DMS79 treated with DMSO at 0.1 percent for 48 hours (cell line): Measurements from ENCODE around the gene DCC.

ENCODE experiments used
- DNase-seq: peaks from one replicate; lab custom pipeline; 2025; lab: John Stamatoyannopoulos, UW

The DCC gene

DNA sequence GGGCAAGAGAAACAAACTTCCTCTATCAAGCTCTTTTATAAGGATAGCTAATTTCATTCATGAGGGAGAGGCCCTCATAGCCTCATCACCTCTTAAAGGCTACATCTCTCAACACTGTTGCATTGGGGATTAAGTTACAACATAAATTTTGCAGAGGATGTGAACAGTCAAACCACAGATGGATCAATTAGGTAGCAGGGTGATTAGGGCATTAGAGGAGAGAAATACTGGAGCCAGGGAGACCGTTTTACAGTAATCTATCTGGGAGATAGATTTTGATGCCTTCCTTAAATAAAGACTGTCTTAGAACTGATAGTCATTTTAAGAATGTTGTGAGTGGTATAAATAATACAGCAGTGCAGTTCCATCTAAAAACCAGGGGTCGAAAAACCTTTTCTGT, 258.9 kb downstream of the DCC start:
- no peak for DNase-seq

DNA sequence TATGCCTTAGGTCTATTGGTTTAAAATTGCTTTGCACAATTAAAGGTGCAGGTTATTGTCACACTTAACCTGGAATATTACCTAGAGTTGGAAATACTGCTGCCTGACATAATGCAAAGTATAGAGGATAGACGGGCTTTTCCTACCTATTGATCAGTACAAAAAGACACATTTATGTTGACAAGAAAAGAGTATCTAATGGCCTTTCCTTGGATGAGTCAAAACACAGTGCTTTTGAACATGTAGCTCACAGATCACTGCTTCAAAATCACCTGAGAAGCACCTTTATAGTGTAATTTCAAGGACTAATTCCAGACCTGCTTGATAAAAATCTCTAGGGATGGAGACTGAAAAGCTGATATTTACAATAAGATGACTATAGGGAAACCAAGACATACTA, 262.8 kb downstream of the DCC start:
- DNase-seq = no peak

DNA sequence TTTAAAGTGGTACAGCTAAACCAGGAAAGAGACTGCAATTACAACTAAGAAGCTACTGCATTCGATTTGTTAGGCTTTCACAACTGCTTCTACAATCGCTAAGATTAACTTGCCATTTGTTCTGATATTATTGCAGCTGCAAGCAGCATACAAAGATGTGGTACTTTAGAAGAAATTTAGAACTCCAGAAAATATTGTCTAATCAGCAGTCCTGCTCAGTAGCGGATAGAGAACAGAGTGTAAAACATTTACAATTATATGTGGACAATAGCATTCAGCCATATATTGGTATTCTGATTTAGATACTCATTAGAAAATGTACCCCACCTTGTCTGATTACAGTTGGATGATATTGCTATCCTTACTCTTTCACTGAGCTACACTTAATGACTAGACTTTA, 265.3 kb downstream of the DCC start:
- no peak for DNase-seq

DNA sequence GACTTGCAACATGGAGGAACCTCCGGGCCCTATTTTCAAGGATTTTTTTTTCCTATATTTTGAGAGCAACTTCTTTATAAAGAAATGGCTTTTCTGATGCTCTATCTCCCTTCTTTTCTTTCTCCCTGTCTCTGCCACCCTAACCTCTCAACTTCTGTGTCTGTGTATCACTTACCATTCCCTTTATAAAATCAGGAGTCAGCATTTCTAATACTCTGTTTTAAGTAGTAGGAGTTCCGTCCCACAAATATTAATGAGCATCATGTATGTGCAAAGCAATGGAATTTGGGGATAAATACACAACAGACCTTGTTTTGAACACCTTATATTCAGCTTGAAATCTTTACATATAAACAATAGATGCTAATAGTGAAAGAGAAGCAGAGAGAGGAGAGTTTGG, 268.0 kb downstream of the DCC start:
- DNase-seq = no peak

DNA sequence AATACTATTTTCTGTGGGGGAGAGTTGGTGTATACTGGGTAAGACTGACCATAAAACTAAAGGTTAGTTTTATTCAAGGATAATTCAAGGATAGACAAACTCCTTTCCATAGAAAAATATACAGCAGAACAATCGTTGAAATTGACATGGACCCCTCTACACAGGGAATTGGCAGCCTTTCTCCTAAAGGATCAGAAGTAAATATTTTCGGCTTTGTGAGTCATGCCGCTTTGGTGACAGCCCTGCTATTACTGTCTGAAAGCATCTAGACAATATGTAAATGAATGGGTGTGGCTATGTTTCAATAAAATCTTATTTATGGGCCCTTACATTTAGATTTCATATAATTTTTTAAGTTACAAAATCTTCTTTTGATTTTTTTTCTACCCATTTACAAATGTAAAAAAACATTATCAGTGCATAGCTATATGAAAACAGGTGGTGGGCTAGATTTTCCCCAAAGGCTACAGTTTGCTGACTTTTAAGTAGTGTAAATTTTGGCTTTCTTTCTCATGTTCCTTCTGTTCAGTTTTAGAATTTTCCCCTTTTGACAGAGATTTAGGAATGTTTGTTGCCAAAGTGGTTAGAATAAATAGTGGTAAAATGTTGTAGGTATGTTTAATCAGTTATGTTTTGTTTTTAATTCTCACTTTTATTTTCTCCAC, 270.6 kb downstream of the DCC start:
- DNase-seq = no peak

DNA sequence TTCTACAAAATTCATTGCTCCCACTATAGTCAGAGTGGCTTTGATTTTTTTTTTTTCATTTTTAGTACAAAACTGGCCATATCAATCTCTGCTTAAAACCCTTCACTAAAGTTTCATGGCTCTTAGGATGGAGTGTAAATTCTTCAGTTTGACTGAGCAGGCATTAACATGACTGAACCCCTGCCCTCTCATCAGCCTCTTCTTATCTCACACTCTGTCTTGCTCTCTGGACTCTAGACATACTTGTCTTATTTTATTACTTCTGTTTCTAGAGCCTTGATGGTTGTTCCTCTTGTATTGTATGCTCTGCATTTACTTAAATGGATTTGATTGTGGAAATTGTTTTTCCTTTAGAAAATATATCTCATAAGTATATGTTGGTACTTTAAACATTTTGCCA, 272.4 kb downstream of the DCC start:
- DNase-seq = no peak

DNA sequence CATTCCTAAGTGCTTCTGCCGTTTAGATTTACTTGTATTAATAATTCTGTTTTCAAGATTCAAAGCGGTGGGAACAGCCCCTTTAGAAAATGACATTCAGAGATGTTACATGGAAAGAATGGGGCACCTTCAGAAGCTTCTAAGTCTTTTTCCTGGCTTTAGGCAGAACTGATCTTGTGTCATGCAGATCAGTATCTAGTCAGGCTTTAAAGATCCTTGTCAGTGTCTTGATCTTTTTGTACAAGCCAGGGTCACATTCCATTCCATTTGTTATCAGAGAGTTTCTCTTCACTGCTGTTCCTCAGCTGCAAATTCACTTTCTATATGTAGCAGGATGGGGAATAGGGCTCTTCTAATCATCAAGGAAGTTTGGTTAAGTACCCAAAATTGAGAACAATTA, 275.3 kb downstream of the DCC start:
- no peak for DNase-seq

DNA sequence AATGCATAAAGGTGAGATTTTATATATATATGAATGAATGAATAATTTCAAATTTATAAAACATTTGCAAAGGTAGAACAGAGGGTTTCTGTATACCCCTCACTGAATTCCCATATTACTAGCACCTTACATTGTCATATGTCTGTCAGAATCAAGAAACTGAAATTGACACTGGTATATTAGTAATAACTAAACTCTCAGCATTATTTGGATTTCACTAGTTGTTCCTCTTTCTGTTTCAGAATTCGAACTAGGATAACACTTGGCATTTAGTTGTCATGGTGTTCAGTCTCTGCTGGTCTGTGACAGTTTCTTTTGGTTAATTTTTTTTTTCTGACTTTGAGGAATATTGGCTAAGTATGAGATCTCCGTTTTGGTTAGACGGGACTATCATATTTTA, 275.9 kb downstream of the DCC start:
- DNase-seq = no peak

DNA sequence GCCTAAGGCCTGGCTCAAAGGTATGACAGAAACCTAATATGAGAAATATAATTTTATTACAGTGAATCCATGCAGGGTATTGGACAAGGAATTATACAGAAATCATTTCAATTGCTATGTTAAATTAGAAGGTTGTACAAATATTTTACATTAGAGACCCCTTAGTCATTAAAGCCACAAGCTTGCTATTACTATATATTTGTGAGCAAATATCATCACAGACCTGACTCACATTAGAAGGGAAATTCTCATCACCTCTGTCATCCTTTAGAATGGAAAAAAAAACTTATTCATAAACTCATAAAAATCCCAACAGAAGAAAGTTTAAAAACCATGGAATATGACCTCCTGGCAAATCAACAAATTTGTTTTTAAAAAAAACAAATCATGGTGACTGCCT, 277.9 kb downstream of the DCC start:
- DNase-seq = no peak

DNA sequence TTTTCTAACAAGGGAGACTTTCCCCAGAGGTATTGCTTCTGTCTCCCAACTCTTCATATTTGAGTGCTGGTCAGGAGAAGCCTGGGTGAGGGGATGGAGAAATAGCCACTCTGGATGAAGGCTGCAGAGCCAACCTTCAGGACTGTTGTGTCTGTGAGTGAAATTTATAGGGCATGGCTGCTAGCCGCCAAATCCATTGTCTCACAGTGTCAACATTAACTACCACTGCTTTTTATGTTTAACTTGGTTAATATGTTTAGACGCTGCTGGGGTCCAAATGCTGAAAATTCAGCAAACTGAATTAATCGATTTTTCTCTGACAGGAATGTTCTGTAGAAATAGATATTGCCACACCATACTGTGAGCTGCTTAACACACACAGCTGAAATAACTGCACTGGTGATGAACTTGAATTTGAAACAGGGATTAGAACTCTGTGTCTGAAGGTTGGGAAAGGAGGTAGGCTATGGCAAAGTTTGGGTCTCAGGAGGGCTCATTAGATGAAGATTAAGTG, 281.0 kb downstream of the DCC start:
- no peak for DNase-seq

DNA sequence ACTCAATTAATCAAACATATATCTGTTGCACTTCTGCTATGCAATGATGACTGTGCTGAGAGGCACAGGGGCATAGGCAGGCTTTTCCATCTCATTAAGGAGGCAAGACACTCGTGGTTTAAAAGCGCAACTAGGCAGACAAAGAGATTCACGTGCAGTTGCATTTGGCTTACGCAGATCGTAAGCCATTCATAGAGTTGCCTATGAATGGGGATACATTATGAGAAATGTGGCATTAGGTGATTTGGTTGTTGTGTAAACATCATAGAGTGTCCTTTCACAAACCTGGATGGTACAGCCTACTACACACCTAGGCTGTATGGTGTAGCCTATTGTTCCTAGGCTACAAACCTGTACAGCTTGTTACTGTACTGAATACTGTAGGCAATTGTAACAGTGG, 284.7 kb downstream of the DCC start:
- DNase-seq = no peak

DNA sequence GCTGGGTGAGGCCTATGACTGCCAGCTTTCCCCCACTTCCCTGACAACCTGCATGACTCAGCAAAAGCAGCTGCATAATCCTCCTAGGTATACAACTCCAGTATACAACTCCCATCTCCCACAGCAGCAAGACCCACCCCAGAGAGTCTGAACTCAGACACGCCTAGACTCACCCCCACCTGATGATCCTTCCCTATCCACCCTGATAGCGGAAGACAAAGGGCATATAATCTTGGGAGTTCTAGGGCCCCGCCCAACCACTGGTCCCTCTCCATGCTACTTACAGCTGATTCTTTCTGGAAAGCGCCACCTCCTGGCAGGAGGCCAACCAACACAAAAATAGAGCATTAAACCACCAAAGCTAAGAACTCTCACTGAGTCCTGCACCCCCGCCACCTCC, 296.5 kb downstream of the DCC start:
- no peak for DNase-seq

DNA sequence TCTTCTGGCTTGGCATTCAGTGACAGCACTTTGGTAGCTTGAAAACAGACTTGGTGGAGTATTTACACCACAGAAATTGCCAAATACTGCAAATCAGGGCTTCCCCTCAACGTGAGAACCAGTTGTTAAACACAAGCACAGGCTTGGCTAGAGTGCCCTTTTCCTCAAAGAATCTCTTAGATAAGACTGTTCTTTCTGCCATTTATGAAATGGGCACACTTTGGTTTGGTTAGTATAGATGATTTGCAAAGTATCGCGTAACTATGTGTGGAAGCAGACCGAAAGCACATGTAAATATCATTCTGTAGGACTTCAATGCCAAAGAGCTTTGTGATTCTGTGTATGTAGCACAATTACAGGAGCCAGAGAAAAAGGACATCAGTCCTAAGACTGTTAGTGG, 308.2 kb downstream of the DCC start:
- no peak for DNase-seq

DNA sequence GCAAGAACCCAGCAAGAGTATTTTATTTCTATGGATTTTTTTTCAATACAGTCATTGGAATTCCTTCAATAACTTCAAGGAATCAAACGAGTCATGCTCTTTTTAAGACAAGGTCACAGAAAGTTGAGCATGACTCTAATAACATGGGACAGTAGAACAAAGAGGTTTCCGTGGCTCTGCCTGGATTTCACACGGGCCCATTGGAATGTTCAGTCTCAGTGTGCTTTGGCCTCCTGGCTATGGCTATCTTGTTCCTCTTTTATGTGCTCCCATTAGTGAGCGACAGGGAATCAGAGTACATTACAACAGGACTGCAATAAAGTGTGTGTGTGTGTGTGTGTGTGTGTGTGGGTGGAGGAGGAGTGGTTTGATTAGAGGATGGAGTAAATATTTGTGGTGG, 312.4 kb downstream of the DCC start:
- no peak for DNase-seq

DNA sequence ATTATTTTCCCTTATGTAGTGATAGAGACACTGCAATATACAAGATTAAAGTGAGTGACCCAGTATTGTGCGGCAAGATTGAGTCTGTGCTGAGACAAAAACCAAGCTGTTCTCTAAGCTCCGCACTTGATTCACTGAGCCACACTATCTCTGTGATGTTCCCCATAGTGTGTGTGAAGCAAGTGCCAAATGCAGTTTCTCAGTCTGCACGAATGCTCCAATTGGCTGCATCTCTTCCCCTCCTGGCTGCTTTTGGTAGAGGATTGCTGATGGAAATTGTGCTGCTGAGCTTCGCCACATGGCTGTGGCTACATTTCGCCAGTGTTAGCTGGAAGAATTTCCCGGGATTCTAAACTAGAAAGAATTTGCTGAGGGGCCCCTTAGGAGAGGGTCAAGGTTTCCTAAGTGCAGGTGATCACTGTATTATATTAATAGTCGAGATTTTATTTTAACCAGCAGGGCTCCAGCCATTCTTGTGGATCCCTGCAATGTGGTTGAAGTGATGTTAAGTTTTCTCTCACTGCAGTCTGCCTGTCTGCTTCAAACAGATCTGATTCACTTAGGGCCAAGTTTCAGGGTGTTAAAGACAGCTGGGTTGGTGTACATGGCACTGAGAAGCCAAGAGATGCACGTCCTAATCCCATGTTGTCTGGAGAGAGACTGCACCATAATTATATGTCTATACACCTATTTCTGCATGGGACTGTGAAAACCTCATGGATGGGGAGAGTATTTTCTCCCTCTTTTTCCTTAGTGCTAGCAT, 317.2 kb downstream of the DCC start:
- DNase-seq = no peak

DNA sequence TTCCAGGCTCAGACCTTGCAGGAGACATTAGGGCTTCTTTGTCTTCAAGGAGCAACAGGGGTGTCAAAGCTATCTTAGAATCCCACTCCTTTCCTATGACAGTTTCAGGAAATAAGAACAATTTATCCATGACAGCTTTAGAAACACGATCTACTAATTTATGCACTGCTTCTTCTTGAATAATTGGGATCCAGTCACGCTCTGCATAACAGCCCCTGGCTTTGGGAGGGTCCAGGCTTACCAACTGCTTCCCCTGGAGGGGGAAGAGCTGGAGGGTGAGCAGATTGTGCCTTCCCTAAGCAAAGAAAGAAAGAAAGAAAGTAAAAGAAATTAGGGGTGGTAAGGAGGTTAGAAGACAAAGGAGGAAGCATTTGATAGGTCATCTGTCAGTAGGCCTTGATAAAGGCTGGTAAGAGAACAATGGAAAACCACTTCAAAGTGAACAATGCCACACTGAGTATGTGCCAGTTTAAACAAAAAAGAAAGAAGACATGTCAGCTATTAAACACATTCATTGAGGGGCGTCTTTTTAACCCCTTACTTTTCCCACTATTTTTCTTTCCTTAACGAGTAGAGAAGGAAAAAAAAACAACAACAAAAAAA, 327.6 kb downstream of the DCC start:
- DNase-seq = no peak

DNA sequence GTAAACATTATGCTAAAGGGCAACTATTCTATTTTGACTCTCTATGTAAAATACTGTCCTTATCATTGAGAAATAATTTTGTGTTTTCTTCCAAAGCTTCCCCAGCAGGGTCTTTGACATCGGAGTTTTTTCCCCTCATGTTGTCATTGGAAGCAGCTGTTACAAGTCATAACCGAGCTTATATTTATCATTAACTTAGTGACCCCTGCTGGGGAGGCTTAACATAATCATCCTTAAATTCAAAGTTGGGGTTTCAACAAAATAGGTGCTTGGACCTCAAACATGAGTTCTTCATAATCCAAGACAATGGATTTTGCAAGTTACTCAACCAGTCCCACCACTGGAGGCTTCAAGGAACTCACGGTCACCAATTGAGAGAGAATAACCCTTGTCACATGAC, 330.9 kb downstream of the DCC start:
- no peak for DNase-seq

DNA sequence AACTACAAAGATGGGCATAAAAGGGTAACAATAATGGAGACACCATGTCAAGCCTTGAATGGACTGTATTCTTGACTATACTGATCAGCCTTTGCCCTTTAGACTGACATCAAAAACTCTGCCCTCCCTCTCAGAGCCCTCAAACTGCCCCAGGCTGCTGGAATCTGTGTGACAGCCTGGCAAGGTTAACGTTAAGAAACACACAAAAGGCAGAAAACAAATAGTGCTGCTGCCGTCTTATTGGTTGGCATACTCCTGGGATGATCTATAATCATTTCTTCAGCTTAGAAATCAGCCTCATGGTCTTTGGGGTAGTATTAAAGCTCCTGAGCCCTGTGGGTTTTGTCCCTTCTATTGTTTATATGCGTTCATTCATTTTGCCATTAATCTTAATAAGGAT, 338.0 kb downstream of the DCC start:
- DNase-seq = no peak

DNA sequence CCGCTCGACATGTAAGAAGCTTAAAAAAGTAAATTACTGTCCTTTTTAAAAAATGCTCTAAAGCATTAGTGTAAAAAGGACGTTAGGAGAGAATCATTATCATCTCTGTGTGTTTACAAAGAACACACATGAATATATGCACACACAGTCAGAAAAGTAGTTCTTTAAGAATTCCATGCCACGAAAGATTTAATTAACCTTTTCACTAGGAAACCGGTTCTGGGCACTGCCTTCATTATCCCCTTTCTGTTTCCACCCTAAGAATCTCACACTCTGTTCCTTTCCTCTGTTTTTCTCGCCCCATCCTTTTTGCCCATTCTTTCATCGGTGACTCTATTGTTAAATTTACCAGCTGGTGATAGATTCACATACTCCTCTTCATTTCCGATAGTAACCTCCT, 338.6 kb downstream of the DCC start:
- no peak for DNase-seq

DNA sequence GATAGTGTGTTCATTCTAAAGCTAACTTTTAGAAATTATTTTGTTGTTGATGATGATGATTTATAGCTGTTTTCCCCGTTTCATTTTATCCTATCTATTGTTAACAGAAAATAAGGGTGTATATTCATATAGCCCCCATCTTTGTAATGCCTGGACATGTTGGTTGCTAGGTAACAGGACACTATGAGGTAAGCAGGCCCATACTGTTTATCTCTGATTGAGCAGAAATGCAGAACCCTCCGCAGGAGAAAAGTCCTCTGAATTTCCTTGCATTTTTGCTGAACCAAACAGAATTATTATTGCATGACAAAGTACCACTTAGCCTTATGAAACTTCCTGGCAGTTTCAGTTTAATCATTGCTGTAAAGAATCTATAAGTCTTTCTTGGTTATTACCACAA, 339.4 kb downstream of the DCC start:
- no peak for DNase-seq

DNA sequence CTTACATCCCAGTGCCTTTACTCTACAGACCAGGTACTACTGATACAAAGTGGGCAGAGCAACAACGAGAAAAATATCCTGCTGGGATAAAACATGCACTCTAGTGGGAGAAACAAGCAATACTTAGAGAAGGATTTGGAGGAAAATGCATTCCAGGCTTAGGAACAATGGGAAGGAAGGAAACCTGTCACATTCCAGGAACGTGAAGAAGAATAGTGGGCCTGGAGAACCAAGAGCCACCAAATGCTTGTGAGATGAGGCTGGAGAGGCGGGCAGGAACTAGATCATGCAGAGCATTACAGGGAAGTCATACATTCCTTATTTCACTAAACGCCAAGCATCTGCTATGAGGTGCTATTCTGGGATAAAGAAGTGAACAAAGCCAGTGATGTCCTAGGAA, 342.3 kb downstream of the DCC start:
- DNase-seq = no peak

DNA sequence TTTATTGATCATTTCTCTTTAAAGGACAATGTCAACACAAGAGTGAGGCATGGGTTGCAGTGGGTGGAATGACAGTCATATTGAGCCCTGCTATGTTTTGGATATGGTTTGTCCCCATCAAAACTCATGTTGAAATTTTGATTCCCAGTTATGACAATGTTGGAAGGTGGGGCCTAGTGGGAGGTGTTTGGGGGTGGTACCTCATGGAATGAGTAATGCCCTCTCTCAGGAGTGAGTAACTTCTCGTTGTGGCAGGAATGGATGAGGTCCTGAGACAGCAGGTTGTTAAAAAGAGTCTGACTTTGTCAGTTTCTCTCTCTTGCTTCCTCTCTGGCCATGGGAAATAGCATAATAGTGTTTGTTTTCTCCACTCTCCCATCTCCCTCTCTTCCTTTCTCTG, 345.3 kb downstream of the DCC start:
- no peak for DNase-seq

DNA sequence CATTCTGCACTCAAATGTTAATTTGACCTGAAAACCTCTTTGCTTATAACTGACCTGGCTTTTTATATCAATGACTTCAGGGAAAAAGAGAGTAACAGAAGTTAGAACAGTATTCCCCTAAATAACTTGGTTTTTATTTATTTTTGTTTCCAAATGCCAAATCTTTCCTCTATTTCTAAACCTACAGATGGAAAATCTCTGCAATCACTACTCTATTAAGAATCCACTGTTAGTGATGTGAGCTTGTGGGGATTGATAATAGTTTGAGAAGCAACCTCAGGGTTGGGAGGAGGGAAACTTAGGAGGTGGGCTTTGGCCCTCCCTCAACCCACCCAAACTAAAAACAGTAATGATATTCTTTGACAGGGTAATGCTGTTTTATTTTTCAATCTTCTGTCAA, 351.8 kb downstream of the DCC start:
- no peak for DNase-seq

DNA sequence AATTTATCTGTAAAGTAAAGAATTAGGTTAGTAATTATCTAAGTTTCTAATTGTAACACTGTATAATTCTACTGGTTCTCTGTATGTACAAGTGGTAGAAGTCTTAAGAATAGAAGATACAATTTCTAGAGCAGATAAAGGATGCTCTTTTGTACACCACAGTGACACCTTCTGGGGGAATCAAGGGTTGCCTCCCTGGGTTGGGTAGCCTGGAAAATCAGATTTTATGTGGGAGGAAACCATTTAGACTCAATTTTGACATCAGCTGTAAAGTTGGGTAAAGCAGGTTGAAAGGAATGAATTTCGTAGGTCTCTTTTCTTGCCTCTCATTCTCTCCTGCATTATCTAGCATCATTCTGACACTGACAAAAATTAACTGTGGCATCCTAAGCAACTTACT, 354.8 kb downstream of the DCC start:
- DNase-seq = no peak
